COR-L47 (cell line): ENCODE measurements around the gene ARHGAP10.

Source experiments
- DNase-seq: peaks from one replicate; lab custom pipeline; 2025; lab: John Stamatoyannopoulos, UW

Gene ARHGAP10

DNA sequence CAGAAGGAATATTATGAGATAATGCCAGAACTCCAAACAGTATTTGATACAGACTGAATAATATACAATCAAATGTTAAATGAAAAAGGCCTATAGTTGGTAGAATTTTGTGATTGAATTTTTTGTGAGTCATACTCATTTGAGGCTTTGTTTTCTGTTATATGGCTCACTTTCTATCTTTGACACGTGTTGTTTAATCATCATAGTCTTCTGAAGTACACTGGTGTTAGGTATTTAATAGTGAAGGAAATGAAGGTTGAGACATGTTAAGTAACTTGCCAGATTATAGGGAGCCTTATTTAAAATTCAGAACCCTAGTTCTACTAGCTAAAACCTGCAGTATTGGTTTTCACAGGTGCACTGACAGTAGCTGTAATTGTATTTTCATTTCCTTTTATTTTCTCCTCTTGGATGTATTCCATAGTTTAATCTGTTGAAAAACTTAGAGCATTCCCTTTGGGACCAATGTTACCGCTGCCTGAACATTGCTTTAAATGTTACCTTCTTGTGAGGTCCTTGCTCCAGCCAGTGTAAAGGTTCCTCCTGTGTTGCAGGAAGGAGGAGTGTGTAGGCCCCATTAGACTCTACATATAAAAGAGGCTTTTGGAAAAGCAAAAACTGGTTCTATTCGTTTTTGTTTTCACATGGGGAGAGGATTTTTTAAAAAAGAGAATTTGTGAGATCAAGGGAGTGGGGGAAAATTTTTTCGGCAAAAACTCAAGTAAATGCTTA lies 224.1 kb downstream of the ARHGAP10 start:
- no peak for DNase-seq

DNA sequence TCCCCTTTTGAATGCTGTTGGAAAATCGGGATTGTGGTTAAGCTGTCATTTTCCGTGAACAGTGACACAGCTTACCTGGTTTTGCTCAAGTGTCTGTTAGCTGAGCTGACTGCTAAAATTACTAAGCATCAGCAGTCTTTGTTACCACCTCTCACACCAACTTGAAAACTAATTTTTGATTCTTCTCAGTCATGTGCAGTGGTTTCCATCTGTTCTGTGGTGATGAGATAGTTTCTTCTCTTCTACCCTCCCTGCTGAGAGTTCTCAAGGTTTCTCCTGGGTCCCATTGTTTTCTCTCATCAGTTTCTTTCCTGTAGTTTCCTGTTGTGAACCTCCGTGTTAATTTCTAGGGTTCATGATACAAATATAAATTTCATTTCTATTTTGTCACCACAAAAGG lies 225.6 kb downstream of the ARHGAP10 start:
- DNase-seq = no peak

DNA sequence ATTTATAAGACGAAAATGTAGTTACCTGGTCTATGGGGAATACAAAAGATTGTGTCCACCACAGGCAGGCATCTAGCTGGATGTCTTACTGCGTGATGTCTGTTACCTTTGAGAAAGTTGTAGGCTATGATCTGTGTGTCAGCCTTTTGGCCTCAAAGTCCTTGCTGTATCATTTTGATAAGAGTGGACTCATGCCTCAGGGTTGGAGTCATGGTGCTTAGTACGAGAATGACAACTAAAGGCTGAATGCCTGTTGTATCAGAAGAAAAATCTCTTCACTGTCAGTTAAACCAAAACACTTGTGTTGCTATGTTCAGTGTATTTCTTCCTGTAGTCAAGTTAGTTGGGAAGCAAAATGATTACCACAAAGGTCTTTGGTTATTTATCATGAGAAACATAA lies 226.2 kb downstream of the ARHGAP10 start:
- DNase-seq = no peak

DNA sequence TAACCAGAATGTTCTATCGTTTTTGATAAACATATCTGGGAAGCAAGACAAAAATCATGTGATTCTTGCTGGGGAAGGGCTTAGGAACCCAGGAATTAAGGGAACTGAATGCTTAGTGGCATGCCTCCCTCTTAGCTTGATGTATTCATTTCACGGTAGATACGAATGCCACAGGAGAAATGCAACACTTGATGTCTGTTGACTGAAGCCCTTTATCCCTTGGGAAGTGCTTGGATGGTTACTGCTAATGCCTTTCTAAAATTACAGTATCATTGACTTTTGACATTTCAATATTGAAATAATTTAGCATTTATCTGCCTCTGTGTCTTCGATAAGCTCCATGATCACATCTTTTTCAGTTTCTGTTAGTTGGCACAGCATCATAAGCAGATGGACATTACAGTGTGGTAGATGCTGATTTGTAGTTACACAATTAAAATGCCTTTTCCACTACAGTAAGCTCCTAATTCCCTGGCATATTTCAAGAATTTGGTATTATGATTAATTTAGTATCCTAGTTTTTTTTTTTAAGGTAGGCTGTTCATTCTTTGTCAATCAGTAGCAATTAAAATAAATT lies 226.7 kb downstream of the ARHGAP10 start:
- no peak for DNase-seq

DNA sequence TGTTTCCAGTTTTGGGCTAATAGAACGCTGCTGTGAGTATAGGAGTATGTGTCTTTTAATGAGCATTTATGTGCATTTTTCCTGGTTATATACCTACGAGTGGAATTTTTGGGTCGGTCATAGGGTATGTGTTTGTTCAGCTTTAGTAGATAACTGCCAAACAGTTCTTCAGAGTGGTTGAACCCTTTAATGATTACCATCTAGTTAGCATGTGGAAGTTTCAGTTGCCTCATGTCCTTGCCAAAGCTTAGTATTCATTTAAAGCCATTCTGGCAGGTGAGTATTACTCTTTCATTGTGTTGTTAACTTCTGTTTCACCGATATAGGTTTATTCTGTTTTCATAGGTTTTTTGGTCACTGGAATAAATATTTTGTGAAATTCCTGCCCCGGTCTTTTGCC lies 229.1 kb downstream of the ARHGAP10 start:
- DNase-seq = no peak

GRCh38 chr4:147963839-147964238 lies 232.0 kb downstream of the ARHGAP10 start:
- DNase-seq = no peak

DNA sequence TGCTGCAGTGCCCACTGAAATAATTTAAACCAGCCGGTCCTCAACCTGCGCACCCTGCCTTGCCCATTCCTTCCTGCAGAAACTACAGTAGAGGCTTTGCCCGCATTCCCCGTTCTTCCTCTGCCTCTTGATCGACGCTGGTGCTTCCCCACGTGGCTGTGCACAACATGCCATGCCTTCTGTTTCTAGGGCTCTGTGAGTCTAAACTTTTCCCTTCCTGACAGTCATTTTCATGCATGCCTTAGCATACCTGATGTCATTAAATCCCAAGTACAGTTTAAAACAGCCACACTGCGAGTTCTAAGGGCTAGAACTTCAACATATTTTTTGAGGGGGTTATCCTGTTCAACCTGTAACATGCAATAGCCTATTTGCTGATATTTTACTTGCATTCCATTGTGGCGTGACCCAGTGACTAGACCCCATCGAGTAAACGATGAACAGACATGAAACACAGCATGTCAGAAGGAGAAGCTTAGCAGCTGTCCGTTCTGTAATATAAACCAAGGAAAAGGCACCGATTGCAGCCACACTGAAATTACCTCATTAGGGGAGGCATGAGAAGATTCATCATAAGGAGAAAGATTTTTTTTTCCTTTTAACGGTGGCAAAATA lies 232.5 kb downstream of the ARHGAP10 start:
- DNase-seq = no peak

DNA sequence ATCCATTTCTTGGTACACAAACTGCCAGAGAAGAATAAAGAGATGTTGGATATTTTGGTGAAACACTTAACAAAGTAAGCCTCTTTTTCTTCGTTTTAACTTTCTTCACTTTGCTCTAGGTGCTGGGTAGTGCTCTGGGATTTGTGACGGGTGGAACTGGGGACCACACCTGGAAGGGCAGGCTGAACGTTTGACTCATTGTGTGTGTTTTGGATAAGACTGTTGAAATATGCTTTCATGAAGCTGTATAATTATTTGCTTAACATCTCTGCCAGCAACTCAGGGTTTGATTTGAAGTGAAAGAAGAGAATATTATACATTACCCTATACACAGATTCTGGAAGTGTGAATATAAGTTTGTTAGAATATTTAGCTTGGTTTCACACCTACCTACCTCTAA lies 233.2 kb downstream of the ARHGAP10 start:
- no peak for DNase-seq

DNA sequence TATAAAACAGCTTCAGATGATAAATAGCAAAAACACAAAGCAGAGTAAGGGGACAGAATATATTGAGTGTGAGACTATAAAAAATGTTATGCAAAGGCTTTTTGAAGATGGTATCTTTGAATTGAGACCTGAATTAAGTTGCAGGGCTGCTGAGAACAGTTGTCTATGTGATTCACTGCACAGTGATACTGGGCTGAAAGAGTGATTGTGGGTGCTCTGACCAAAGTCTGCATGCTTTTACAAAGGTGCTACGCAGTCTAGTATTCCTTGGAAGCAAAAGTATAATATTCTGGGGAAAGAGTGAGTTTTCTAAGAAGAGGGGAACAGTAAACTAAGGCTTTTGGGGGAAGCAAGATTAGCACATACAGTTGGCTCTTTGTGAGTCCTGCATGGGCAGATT lies 234.0 kb downstream of the ARHGAP10 start:
- DNase-seq = no peak

GRCh38 chr4:147968641-147969040 lies 236.8 kb downstream of the ARHGAP10 start:
- no peak for DNase-seq

- DNase-seq = no peak
These were observed 237.9 kb downstream of the ARHGAP10 start for GRCh38 chr4:147969573-147970385.

DNA sequence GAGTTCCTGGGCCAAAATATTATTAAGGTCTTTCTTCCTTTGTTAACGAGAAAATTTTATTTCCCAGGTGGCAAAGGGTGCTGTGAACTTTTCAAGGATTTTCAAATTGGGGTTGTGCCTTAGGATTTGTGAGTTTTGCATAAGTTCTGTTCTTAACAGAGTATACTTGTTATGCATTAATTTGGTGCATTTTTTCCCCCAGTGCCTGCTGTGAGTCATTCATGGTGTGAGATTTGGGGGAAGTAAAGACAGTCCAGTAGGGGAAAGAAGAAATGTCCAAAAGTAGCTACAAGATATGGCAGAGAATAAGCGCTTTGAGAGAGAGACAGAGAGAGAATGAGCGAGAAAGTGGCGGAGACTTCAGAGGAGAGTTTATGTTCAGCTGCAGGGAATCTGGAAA lies 239.2 kb downstream of the ARHGAP10 start:
- no peak for DNase-seq

- no peak for DNase-seq
These were observed 243.4 kb downstream of the ARHGAP10 start for GRCh38 chr4:147975325-147975724.

DNA sequence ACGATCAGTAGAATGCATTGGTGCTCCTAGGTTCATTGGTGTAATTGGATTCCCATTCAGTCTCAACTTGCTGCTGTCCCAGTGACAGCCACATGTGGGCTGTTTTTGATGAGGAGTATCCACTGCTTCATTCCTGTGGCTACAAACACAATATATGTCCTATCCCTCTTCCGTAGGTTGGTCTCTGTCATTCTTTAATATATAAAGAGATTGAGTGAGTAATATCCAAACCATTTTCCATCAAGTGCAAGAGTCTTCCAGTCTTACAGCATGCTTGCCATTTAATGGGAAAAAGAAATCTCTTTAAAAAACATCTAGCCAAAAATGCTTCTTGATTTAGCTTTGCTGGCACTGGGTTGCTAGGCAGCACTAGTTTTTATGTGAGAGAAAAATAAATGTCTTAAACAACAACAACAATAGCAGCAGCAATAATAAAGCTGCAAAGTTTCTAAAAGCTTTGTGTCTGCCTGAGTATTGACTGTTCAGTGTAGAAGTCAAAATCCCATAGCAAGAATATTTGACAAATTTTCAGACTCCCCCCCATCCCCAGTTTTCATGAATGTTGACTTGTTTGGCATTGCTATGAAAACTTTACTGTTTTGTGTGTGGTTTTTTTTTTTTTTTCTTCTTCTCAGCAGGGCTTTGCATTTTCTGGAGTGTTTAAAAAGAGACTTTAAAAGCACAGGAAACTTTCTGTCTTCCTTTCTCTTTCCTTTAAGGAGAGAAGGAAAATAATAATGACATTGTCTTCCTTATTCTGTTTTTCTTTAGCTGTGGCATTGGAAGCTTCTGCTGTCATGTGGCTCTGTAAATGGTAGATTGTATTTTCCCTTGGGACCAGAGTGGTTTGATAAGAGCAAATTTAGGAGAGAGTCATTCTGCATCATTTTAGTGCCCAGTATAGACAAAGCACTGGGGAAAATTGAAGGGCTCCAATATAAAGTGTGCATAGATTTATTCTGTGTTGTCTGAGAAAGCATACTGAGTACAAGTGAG lies 244.3 kb downstream of the ARHGAP10 start:
- no peak for DNase-seq

DNA sequence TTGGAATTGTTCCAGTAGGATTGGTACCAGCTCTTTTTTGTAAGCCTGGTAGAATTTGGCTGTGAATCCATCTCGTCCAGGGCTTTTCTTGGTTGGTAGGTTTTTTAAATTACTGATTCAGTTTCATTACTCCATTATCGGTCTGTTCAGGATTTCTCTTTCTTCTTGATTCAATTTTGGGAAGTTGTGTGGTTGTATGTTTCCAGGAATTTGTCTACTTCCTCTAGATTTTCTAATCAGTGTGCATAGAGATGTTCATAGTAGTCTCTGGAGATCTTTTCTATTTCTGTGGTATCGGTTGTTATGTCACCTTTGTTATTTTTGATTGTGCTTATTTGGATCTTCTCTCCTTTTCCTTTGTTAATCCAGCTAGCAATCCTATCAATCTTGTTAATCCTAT lies 248.7 kb downstream of the ARHGAP10 start:
- no peak for DNase-seq

DNA sequence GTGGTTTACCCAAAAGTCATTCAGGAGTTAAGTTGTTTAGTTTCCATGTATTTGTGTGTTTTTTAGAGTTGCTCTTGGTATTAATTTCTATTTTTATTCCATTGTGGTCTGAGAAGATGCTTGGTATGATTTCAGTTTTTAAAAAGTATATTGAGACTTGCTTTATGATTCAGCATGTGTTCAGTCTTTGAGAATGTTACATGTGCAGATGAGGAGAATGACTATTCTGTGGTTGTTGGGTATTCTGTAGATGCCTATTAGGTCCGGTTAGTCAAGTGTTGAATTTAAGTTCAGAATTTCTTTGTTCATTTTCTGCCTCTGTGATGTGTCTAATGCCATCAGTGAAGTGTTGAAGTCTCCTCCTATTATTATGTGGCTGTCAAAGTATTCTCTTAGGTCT lies 249.4 kb downstream of the ARHGAP10 start:
- no peak for DNase-seq

- DNase-seq = peak; percentile 46
These were observed 252.3 kb downstream of the ARHGAP10 start for GRCh38 chr4:147984065-147984777.

DNA sequence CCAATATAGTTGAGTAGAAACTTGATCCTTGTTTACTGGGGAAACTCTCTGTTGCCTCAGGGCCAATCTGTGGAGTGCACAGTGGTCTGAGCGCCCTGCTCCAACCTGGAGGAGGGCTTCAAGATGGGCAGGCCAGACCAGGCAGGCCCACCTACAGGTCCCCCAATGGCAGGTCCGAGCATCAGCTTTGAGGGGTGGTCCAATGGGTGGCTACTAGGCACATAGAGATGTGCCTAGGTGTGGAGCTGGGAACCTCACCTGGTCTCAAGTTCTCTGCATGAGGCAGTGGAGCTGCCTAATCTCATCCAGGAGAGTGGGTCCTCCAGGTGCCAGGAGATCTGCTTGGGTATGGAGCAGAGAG lies 252.9 kb downstream of the ARHGAP10 start:
- no peak for DNase-seq

- no peak for DNase-seq
These were observed 253.5 kb downstream of the ARHGAP10 start for GRCh38 chr4:147985376-147985775.

- no peak for DNase-seq
These were observed 255.4 kb downstream of the ARHGAP10 start for GRCh38 chr4:147987252-147987651.
